Esophagus squamous epithelium (tissue), 5 donors: ENCODE data around the gene TESMIN. TPM values are rescaled to one million over a fixed set of nuclear protein-coding genes. Genes with fewer than 3 reads are reported as not detected.
A peak's percentile ranks its signal among the peaks of the same experiment; 100 is the strongest.

Experiments used
- DNase-seq: peaks from one replicate; lab custom pipeline; 2025; lab: John Stamatoyannopoulos, UW
- H3K27ac ChIP-seq, 4 donors: fragments of 200-600 bp; sonication (generic); one replicate each; pipeline ENCODE4 v1.5.1; 2016 to 2019; ENCODE audit warnings: mild to moderate bottlenecking in 1 of 4
- H3K27me3 ChIP-seq, 4 donors: fragments of 200-600 bp; sonication (generic); 1 replicate in 3 of 4; 2 replicates in 1 of 4; pipeline versions ENCODE4 v1.5.1 to v1.6.0; 2017 to 2021; ENCODE audit warnings: antibody characterized with exemption in 1 of 4
- H3K36me3 ChIP-seq, 3 donors: fragments of 200-600 bp; sonication (generic); one replicate each; pipeline ENCODE4 v1.5.1; 2016 to 2019
- H3K4me1 ChIP-seq, 3 donors: fragments of 200-600 bp; sonication (generic); one replicate each; pipeline ENCODE4 v1.5.1; 2017 to 2019
- H3K4me3 ChIP-seq, 4 donors: fragments of 200-600 bp; sonication (generic); 1 replicate in 3 of 4; 2 replicates in 1 of 4; pipeline ENCODE4 v1.5.1; 2016 to 2019; ENCODE audit warnings: mild to moderate bottlenecking in 2 of 4, moderate library complexity in 1 of 4
- H3K9me3 ChIP-seq, 3 donors: fragments of 200-600 bp; sonication (generic); one replicate each; pipeline ENCODE4 v1.5.1; 2016 to 2019
- CTCF ChIP-seq, 6 experiments: fragments of 450-650 bp in 4 of 6; fragments of 200-600 bp in 2 of 6; sonication (generic) in 2 of 6; IDR thresholded peaks; one replicate each; pipeline ENCODE4 v1.5.1; 2016 to 2019; ENCODE audit warnings: antibody characterized with exemption in 6 of 6, mild to moderate bottlenecking in 4 of 6, moderate library complexity in 4 of 6
- POLR2A ChIP-seq, 4 donors: fragments of 450-650 bp; IDR thresholded peaks; one replicate each; pipeline ENCODE4 v1.6.1; 2017; ENCODE audit warnings: antibody characterized with exemption in 4 of 4, mild to moderate bottlenecking in 4 of 4, moderate library complexity in 3 of 4
- WGBS, 2 donors: methylation state at CpG; one replicate each; pipeline ENCODE4 v1.1.5; 2018; 5-methylcytosine and 5-hydroxymethylcytosine counted together
- intact Hi-C: fragments of 100-400 bp; cut with DNase I; formaldehyde crosslinking; loops from one replicate; pipeline ENCODE4 v1.15.0; 2022
- total RNA-seq, 4 donors: library from RNA; depleted of rRNA; stranded (reverse); fragments of >200 nt; gene quantifications; one replicate each; pipeline ENCODE4 v1.1.0, GENCODE V29; 2016
- donor health status: DM: yes; HTN: yes; CAD: no.

The TESMIN gene
- total RNA-seq: 1 to 10 TPM; 3.1 to 5.3 (median 4.4) TPM

- TF ChIP-seq CTCF (IDR thresholded peaks at IDR 0.05) (no peak), POLR2A (IDR thresholded peaks at IDR 0.05) (peak in 1 of 4 donors; percentile 32)
- Histone ChIP-seq H3K27ac (peak within 1 kb of the TSS; percentile 48 to 76 (median 60)), H3K27me3 (no peaks in the 10 kb centered on the region), H3K9me3 (no peaks in the 10 kb centered on the region), H3K4me3 (peak within 1 kb of the TSS; percentile 47 to 80 (median 62)), H3K36me3 (peaks cover 0 to 30% (median under 1%) of the 10 kb centered on the region in 3 donors), H3K4me1 (peaks cover 5 to 23% (median 18%) of the 10 kb centered on the region in 3 donors)
- intact Hi-C loops: no loop called here
- 20 to 21% methylated on average over 1 to 6 of the region's 42 CpGs for WGBS, 2 donors
- peak; percentile 35 for DNase-seq
Observed at GRCh38 chr11:68751331-68751856, at the start of gene TESMIN. TESMIN (minus strand) TSS chr11:68751520; CDS start chr11:68750660, 860 bp downstream.

- intact Hi-C loops: no loop called here
- TF ChIP-seq POLR2A (IDR thresholded peaks at IDR 0.05) (no peak), CTCF (IDR thresholded peaks at IDR 0.05) (peak; percentile 14 to 49 (median 32))
- DNase-seq: no peak
- Histone ChIP-seq H3K4me1 (no peaks in the 10 kb centered on the region), H3K27ac (no peak overlapping the region), H3K4me3 (no peak overlapping the region), H3K9me3 (no peaks in the 10 kb centered on the region), H3K36me3 (peaks cover 29 to 99% (median 54%) of the 10 kb centered on the region in 3 donors), H3K27me3 (no peaks in the 10 kb centered on the region)
- 38 to 70% methylated on average over 6 to 16 of the region's 23 CpGs for WGBS, 2 donors
Observed at GRCh38 chr11:68798221-68798813, 47.0 kb upstream of the TESMIN start.

- TF ChIP-seq CTCF (IDR thresholded peaks at IDR 0.05): no peak
- TF ChIP-seq POLR2A (IDR thresholded peaks at IDR 0.05): no peak
- Histone ChIP-seq H3K9me3 (no peaks in the 10 kb centered on the region), H3K27ac (no peak overlapping the region), H3K27me3 (no peaks in the 10 kb centered on the region), H3K36me3 (peaks cover 34 to 99% (median 67%) of the 10 kb centered on the region in 3 donors), H3K4me1 (no peaks in the 10 kb centered on the region), H3K4me3 (no peak overlapping the region)
- 91 to 96% methylated on average over 5 of the region's 19 CpGs for WGBS, 2 donors
- intact Hi-C loops: no loop called here
- no peak for DNase-seq
Observed at GRCh38 chr11:68796801-68797200, 45.5 kb upstream of the TESMIN start.

GRCh38 chr11:68792400-68792966 is 41.2 kb upstream of the TESMIN start:
- Histone ChIP-seq H3K4me3 (no peak overlapping the region), H3K36me3 (peaks cover 31 to 97% (median 48%) of the 10 kb centered on the region in 3 donors), H3K27ac (no peak overlapping the region), H3K9me3 (no peaks in the 10 kb centered on the region), H3K4me1 (no peaks in the 10 kb centered on the region), H3K27me3 (no peaks in the 10 kb centered on the region)
- WGBS, 2 donors: 80 to 82% methylated on average over 8 to 10 of the region's 18 CpGs
- TF ChIP-seq POLR2A (IDR thresholded peaks at IDR 0.05): no peak
- no peak for TF ChIP-seq CTCF (IDR thresholded peaks at IDR 0.05)
- DNase-seq: no peak
- intact Hi-C loops: no loop called here

- peaks cover 18 to 98% (median 41%) of the 10 kb centered on the region in 3 donors for H3K36me3 ChIP-seq
- H3K4me3 ChIP-seq: no peak overlapping the region
- WGBS, 2 donors: 98 to 100% methylated on average over 3 to 8 of the region's 16 CpGs
- no peaks in the 10 kb centered on the region for H3K9me3 ChIP-seq
- no peak for TF ChIP-seq CTCF (IDR thresholded peaks at IDR 0.05)
- no peak for TF ChIP-seq POLR2A (IDR thresholded peaks at IDR 0.05)
- no peak overlapping the region for H3K27ac ChIP-seq
- H3K4me1 ChIP-seq: no peaks in the 10 kb centered on the region
- intact Hi-C loops: no loop called here
- DNase-seq: no peak
- H3K27me3 ChIP-seq: no peaks in the 10 kb centered on the region
Observed at GRCh38 chr11:68784653-68785052, 33.3 kb upstream of the TESMIN start.
